Measurements from ENCODE around the gene CCDC89.

DNA sequence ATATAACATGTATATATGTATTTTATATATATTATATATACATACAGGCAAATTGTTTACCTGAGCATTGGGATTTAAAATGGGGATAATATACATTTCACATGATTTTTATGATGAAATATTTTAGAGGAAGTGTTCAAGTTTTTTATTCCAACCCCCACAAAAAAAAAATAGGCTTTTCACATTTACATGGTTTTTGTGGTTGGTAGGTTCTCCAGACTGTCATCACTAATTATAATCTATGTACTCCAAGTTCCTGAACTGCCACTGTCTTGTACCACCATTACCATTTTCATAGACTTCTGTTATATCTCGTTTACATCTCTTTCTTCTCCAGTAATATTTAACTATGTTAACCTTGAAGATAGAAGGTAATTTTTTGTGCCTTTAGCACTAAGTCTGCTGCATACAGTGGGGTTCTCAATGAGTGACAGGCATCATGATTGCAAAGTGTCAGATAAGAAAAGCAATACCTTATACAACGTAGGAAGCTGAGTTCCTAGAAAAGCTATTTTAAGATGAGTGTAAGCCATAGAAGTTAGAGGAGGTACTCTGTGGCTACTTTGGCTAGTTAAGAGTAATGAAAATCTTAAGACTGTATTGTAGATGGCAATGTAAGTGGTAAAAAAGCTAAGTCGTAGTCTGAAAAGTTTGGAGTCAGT is 33.1 kb downstream of the CCDC89 start:
- TF ChIP-seq KLF16 (tag by site-specific recombination; IDR thresholded peaks at IDR 0.05) (no peak), ZNF24 (tag by site-specific recombination; IDR thresholded peaks at IDR 0.05) (no peak), ZNF366 (tag by site-specific recombination; conservative IDR thresholded peaks at IDR 0.05) (no peak), TCF7L2 (IDR thresholded peaks at IDR 0.05; ENCODE audit: borderline replicate concordance, low read depth, low read length) (no peak)
- TF ChIP-seq, protein P1, sequence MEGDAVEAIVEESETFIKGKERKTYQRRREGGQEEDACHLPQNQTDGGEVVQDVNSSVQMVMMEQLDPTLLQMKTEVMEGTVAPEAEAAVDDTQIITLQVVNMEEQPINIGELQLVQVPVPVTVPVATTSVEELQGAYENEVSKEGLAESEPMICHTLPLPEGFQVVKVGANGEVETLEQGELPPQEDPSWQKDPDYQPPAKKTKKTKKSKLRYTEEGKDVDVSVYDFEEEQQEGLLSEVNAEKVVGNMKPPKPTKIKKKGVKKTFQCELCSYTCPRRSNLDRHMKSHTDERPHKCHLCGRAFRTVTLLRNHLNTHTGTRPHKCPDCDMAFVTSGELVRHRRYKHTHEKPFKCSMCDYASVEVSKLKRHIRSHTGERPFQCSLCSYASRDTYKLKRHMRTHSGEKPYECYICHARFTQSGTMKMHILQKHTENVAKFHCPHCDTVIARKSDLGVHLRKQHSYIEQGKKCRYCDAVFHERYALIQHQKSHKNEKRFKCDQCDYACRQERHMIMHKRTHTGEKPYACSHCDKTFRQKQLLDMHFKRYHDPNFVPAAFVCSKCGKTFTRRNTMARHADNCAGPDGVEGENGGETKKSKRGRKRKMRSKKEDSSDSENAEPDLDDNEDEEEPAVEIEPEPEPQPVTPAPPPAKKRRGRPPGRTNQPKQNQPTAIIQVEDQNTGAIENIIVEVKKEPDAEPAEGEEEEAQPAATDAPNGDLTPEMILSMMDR (tag by site-specific recombination; IDR thresholded peaks at IDR 0.05): no peak
- TF ChIP-seq, protein P2, sequence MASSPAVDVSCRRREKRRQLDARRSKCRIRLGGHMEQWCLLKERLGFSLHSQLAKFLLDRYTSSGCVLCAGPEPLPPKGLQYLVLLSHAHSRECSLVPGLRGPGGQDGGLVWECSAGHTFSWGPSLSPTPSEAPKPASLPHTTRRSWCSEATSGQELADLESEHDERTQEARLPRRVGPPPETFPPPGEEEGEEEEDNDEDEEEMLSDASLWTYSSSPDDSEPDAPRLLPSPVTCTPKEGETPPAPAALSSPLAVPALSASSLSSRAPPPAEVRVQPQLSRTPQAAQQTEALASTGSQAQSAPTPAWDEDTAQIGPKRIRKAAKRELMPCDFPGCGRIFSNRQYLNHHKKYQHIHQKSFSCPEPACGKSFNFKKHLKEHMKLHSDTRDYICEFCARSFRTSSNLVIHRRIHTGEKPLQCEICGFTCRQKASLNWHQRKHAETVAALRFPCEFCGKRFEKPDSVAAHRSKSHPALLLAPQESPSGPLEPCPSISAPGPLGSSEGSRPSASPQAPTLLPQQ (tag by site-specific recombination; IDR thresholded peaks at IDR 0.05): no peak
